Measurements from ENCODE around the gene WAS. TPM values are rescaled to one million over a fixed set of nuclear protein-coding genes. Genes with fewer than 3 reads are reported as not detected.

WAS gene
- total RNA-seq, 2 donors from 2014 or later, result 8.5 to 9.1 TPM

DNA sequence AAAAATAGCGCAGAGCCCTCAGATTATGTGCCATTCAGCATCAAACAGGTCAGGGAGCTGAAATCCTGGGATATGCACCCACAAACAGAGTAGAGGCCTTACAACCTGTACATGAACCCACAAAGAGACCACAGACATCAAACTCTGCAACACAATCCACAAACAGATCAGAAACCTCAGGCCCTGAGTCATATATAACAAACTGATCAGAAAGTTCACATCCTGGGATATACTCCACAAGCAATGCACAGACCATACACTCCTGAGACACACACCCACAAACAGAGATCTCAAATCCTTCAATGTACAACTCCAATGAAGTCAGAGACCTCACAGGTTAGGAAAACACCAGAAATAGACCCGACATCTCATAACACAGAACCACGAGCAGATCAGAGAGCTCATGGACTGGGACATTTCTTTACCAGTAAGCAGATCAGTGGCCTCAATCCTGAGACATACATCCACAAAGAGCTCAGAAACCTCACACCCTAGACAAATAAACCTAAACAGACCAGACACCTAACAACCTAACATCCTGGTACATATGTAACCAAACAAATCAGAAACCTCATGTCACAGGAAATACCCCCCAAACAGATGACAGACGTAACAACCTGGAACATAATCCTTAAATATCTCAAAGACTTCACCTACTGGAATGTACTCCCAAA is 37.1 kb downstream of the WAS start:
- H3K4me3 ChIP-seq, result no peak overlapping the region
- TF ChIP-seq, protein P1, sequence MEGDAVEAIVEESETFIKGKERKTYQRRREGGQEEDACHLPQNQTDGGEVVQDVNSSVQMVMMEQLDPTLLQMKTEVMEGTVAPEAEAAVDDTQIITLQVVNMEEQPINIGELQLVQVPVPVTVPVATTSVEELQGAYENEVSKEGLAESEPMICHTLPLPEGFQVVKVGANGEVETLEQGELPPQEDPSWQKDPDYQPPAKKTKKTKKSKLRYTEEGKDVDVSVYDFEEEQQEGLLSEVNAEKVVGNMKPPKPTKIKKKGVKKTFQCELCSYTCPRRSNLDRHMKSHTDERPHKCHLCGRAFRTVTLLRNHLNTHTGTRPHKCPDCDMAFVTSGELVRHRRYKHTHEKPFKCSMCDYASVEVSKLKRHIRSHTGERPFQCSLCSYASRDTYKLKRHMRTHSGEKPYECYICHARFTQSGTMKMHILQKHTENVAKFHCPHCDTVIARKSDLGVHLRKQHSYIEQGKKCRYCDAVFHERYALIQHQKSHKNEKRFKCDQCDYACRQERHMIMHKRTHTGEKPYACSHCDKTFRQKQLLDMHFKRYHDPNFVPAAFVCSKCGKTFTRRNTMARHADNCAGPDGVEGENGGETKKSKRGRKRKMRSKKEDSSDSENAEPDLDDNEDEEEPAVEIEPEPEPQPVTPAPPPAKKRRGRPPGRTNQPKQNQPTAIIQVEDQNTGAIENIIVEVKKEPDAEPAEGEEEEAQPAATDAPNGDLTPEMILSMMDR (IDR thresholded peaks at IDR 0.05), result no peak
- no peaks in the 10 kb centered on the region for H3K36me3 ChIP-seq
- DNase-seq (ENCODE audit: low spot score) (no peak), ATAC-seq (ENCODE audit: insufficient number of reproducible peaks, low FRiP score, low read depth) (no peak)
- H3K27me3 ChIP-seq (replicated peaks; ENCODE audit: insufficient read depth), result no peaks in the 10 kb centered on the region
- H3K9me3 ChIP-seq, result no peaks in the 10 kb centered on the region
- no peak overlapping the region for H3K27ac ChIP-seq
- H3K4me1 ChIP-seq (ENCODE audit: control insufficient read depth in 1 of 2, low read depth in 2 of 2), result no peaks in the 10 kb centered on the region

DNA sequence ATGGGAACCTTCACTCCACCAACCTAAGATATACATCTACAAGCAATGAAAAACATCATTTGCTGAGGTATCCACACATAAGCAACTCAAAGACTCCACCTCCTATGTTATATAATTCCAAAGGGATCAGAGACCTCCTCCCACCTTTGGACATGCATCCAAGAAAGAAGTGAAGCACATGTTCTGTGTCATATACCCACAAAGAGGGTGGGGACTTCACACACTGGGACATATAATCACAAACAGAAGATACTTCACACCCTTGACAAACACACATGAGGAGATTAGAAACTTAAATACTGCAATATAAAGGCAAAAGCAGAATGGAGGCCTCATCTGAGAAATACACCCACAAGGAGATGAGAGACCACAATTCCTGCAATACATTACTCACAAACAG is 38.3 kb downstream of the WAS start:
- ATAC-seq (ENCODE audit: insufficient number of reproducible peaks, low FRiP score, low read depth) (no peak), DNase-seq (ENCODE audit: low spot score) (no peak)
- H3K27ac ChIP-seq, result no peak overlapping the region
- H3K27me3 ChIP-seq (replicated peaks; ENCODE audit: insufficient read depth), result no peaks in the 10 kb centered on the region
- no peak overlapping the region for H3K4me3 ChIP-seq
- no peaks in the 10 kb centered on the region for H3K9me3 ChIP-seq
- TF ChIP-seq, protein P1 (IDR thresholded peaks at IDR 0.05), result no peak
- no peaks in the 10 kb centered on the region for H3K4me1 ChIP-seq (ENCODE audit: control insufficient read depth in 1 of 2, low read depth in 2 of 2)
- no peaks in the 10 kb centered on the region for H3K36me3 ChIP-seq

DNA sequence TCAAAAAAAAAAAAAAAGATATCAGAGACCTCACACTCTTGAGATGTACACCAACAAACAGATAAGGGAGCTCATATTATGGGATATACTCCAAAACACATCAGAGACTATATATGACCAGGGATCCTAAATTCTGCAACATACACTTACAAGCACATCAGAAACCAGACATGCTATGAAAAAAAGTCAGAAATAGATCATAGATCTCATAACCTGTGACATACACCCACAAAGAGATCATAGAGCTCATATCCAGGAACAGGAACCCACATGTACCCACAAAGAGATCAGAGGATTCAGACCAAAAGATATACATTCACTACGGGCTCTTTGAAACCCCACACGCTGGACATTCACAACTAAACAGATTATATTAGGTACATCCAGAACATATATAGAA is 43.0 kb downstream of the WAS start:
- TF ChIP-seq, protein P1 (IDR thresholded peaks at IDR 0.05), result no peak
- Histone ChIP-seq H3K4me3 (no peak overlapping the region), H3K9me3 (no peaks in the 10 kb centered on the region), H3K27me3 (replicated peaks; ENCODE audit: insufficient read depth) (no peaks in the 10 kb centered on the region), H3K4me1 (ENCODE audit: control insufficient read depth in 1 of 2, low read depth in 2 of 2) (no peaks in the 10 kb centered on the region), H3K27ac (no peak overlapping the region), H3K36me3 (no peaks in the 10 kb centered on the region)
- ATAC-seq (ENCODE audit: insufficient number of reproducible peaks, low FRiP score, low read depth) (no peak), DNase-seq (ENCODE audit: low spot score) (no peak)

DNA sequence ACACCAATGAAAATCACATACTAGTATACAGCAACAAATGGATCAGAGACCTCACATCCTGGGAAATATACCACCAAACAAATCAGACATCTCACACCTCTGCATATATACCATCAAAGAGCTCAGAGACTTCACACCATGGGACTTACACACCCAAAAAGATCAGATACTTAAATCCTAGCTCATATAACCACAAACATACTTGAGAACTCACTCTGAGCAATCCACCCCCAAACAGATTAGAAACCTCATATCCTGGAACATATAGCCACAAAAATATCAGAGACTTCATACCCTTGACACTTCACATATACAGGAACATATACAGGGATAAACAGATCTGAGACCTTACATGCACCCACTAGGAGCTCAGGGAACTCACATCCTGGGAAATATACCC is 45.1 kb downstream of the WAS start:
- TF ChIP-seq, protein P1 (IDR thresholded peaks at IDR 0.05), result no peak
- DNase-seq (ENCODE audit: low spot score), result no peak
- H3K4me1 ChIP-seq (ENCODE audit: control insufficient read depth in 1 of 2, low read depth in 2 of 2), result no peaks in the 10 kb centered on the region
- no peak overlapping the region for H3K4me3 ChIP-seq
- no peak overlapping the region for H3K27ac ChIP-seq
- H3K9me3 ChIP-seq, result no peaks in the 10 kb centered on the region
- no peaks in the 10 kb centered on the region for H3K36me3 ChIP-seq
- no peaks in the 10 kb centered on the region for H3K27me3 ChIP-seq (replicated peaks; ENCODE audit: insufficient read depth)
- ATAC-seq (ENCODE audit: insufficient number of reproducible peaks, low FRiP score, low read depth), result no peak

DNA sequence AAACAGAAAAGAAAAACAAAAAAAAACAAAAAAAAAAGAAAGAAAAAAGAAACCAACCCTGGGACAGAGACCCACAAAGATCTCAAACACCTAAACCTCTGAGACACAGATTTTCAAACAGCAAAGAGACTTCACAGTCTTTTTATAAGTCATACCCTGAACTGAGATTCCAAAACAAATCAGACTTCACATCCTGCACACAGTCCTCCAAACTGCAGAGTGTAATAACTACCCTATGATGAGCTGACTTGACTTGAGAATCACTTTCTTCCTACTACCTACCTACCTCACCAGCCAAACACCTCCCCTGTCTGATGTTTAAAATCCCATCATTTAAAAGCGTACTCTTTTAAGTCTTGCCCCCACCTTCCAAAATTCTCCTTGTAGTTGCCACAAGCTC is 52.7 kb downstream of the WAS start:
- Histone ChIP-seq H3K27ac (no peak overlapping the region), H3K27me3 (replicated peaks; ENCODE audit: insufficient read depth) (no peaks in the 10 kb centered on the region), H3K9me3 (no peaks in the 10 kb centered on the region), H3K36me3 (no peaks in the 10 kb centered on the region), H3K4me1 (ENCODE audit: control insufficient read depth in 1 of 2, low read depth in 2 of 2) (peaks cover 0 to 5% of the 10 kb centered on the region in 2 donors), H3K4me3 (no peak overlapping the region)
- TF ChIP-seq, protein P1 (IDR thresholded peaks at IDR 0.05), result no peak
- DNase-seq (ENCODE audit: low spot score) (no peak), ATAC-seq (ENCODE audit: insufficient number of reproducible peaks, low FRiP score, low read depth) (no peak)
